MM.1S (cell line): ENCODE results near the gene LIMCH1.

ENCODE experiments used
- DNase-seq: peaks from one replicate; pipeline ENCODE4 v3.0.0-alpha.2; 2015
- H2AFZ ChIP-seq: fragments of 300-600 bp; sonication (generic); 2 replicates; pipeline ENCODE4 v1.6.0; 2016; ENCODE audit warnings: antibody characterized with exemption, low read length
- H3F3A ChIP-seq: fragments of 300-600 bp; sonication (generic); 2 replicates; pipeline ENCODE4 v1.6.1; 2016; ENCODE audit warnings: mild to moderate bottlenecking, antibody characterized with exemption, low read length, moderate library complexity, mixed read lengths; ENCODE audit not compliant: insufficient read depth
- H3K27ac ChIP-seq: fragments of 300-600 bp; sonication (generic); 2 replicates; pipeline ENCODE4 v1.5.1; 2016; ENCODE audit warnings: mild to moderate bottlenecking, low read length
- H3K27me3 ChIP-seq: fragments of 300-600 bp; sonication (generic); replicated peaks from 2 replicates; pipeline ENCODE4 v1.6.0; 2016; ENCODE audit warnings: low read length; ENCODE audit not compliant: insufficient read depth
- H3K36me3 ChIP-seq: fragments of 300-600 bp; sonication (generic); replicated peaks from 2 replicates; pipeline ENCODE4 v1.6.1; 2016; ENCODE audit warnings: mild to moderate bottlenecking, low read length, mixed read lengths; ENCODE audit not compliant: insufficient read depth
- H3K4me1 ChIP-seq: fragments of 300-600 bp; sonication (generic); 2 replicates; pipeline ENCODE4 v1.6.1; 2016; ENCODE audit warnings: low read length, mixed read lengths
- H3K4me2 ChIP-seq: fragments of 300-600 bp; sonication (generic); 2 replicates; pipeline ENCODE4 v1.6.0; 2016; ENCODE audit warnings: low read depth, low read length
- H3K4me3 ChIP-seq: fragments of 300-600 bp; sonication (generic); 2 replicates; pipeline ENCODE4 v1.5.1; 2016; ENCODE audit warnings: low read length, mixed read lengths
- H3K79me2 ChIP-seq: fragments of 300-600 bp; sonication (generic); 2 replicates; pipeline ENCODE4 v1.6.1; 2016; ENCODE audit warnings: mixed run types, low read length, mixed read lengths
- H3K9ac ChIP-seq: fragments of 300-600 bp; sonication (generic); 2 replicates; pipeline ENCODE4 v1.6.1; 2016; ENCODE audit warnings: low read length, mixed read lengths
- H3K9me2 ChIP-seq: fragments of 300-600 bp; sonication (generic); replicated peaks from 2 replicates; pipeline ENCODE4 v1.6.1; 2016; ENCODE audit warnings: mild to moderate bottlenecking, low read length, mixed read lengths; ENCODE audit not compliant: insufficient read depth
- H3K9me3 ChIP-seq: fragments of 300-600 bp; sonication (generic); replicated peaks from 2 replicates; pipeline ENCODE4 v1.6.1; 2016; ENCODE audit warnings: mild to moderate bottlenecking, low read length, mixed read lengths; ENCODE audit not compliant: insufficient read depth
- H4K20me1 ChIP-seq: fragments of 300-600 bp; sonication (generic); 2 replicates; pipeline ENCODE4 v1.6.1; 2016; ENCODE audit warnings: mild to moderate bottlenecking, low read length, moderate library complexity, mixed read lengths; ENCODE audit not compliant: insufficient read depth
- CTCF ChIP-seq: fragments of 300-600 bp; sonication (generic); IDR thresholded peaks from 2 replicates; pipeline ENCODE4 v1.5.1; 2016; ENCODE audit warnings: antibody characterized with exemption, low read length, mixed read lengths
- EZH2 ChIP-seq: fragments of 300-600 bp; sonication (generic); optimal IDR thresholded peaks from 2 replicates; pipeline ENCODE3; 2017; ENCODE audit warnings: low read depth, mild to moderate bottlenecking, antibody characterized with exemption, low read length, mixed read lengths
- EZH2phosphoT487 ChIP-seq: fragments of 300-600 bp; sonication (generic); IDR thresholded peaks from 2 replicates; pipeline ENCODE4 v1.6.1; 2018; ENCODE audit warnings: antibody characterized with exemption, low read length

Gene LIMCH1

GRCh38 chr4:41748074-41748570 is 210.2 kb downstream of the LIMCH1 start:
- no peaks in the 10 kb centered on the region for H3K27me3 ChIP-seq
- H3K36me3 ChIP-seq = no peaks in the 10 kb centered on the region
- no peak overlapping the region for H2AFZ ChIP-seq
- no peaks in the 10 kb centered on the region for H3K79me2 ChIP-seq
- TF ChIP-seq EZH2 (no peak), EZH2phosphoT487 (no peak), CTCF (no peak)
- H3K4me2 ChIP-seq = no peak overlapping the region
- no peak for DNase-seq
- H3K27ac ChIP-seq = no peak overlapping the region
- no peak overlapping the region for H3K4me3 ChIP-seq
- H3K4me1 ChIP-seq = no peaks in the 10 kb centered on the region
- H3K9me3 ChIP-seq = no peaks in the 10 kb centered on the region
- H3K9me2 ChIP-seq = no peaks in the 10 kb centered on the region
- H3F3A ChIP-seq = no peaks in the 10 kb centered on the region
- no peak overlapping the region for H3K9ac ChIP-seq
- H4K20me1 ChIP-seq = no peaks in the 10 kb centered on the region

- Histone ChIP-seq H3K9me2 (no peaks in the 10 kb centered on the region), H3K4me1 (no peaks in the 10 kb centered on the region), H3K9ac (no peak within 1 kb of the TSS), H4K20me1 (no peaks in the 10 kb centered on the region), H2AFZ (no peak within 1 kb of the TSS), H3K27me3 (no peaks in the 10 kb centered on the region), H3K4me2 (no peak within 1 kb of the TSS), H3K27ac (no peak within 1 kb of the TSS), H3K9me3 (no peaks in the 10 kb centered on the region), H3K36me3 (no peaks in the 10 kb centered on the region), H3F3A (no peaks in the 10 kb centered on the region), H3K79me2 (no peaks in the 10 kb centered on the region), H3K4me3 (no peak within 1 kb of the TSS)
- DNase-seq = no peak
- TF ChIP-seq EZH2phosphoT487 (no peak), CTCF (no peak), EZH2 (no peak)
These were observed 210.9 kb downstream of the LIMCH1 start, which contains the start of gene PHOX2B for GRCh38 chr4:41748571-41749475. Gene PHOX2B (minus strand): TSS chr4:41748725. CDS start chr4:41748610, 115 bp downstream.

GRCh38 chr4:41749631-41750039 is 211.7 kb downstream of the LIMCH1 start:
- Histone ChIP-seq H3K27me3 (no peaks in the 10 kb centered on the region), H3K27ac (no peak overlapping the region), H3K4me1 (no peaks in the 10 kb centered on the region), H3K4me3 (no peak overlapping the region), H3K79me2 (no peaks in the 10 kb centered on the region), H2AFZ (no peak overlapping the region), H3K36me3 (no peaks in the 10 kb centered on the region), H3K9me2 (no peaks in the 10 kb centered on the region), H3K4me2 (no peak overlapping the region), H3K9me3 (no peaks in the 10 kb centered on the region), H3F3A (no peaks in the 10 kb centered on the region), H3K9ac (no peak overlapping the region), H4K20me1 (no peaks in the 10 kb centered on the region)
- no peak for DNase-seq
- no peak for TF ChIP-seq CTCF
- no peak for TF ChIP-seq EZH2phosphoT487
- TF ChIP-seq EZH2 = no peak
